Measurements from ENCODE around the gene PPP1R18. TPM values are rescaled to one million over a fixed set of nuclear protein-coding genes. Genes with fewer than 3 reads are reported as not detected.
"Not testable (repeated sequence)": the region's sequence is repeated elsewhere in the genome, so short reads cannot be mapped to it uniquely, and the experiment has no call there.

The PPP1R18 gene
- total RNA-seq, 1 donor from 2014 or later = 22.5 TPM

DNA sequence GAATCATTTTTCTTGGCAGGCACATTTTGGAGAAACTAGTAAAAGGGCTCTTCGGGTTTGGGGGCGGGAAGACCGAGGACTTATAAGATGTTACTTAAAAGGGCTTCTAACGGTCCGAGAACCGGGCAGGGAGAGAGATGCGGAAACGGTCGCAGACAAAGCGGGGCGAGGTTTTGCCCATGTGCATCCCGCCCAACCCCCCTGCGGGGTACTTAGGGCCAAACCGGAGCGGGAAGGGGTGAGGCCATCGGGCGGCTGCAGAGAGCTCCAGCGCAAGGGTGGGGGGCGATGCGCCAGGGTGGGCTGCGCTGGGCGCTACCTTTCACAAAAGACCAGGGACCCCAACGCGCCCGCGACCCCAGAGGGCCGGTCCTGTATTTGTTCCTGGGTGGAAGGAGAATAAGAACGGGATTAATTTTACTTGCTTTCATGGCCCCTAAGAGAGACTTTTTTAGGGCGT, 34.3 kb upstream of the PPP1R18 start:
- Mint-ChIP-seq H3K4me1 (ENCODE audit: low read depth) (peaks cover 50% of the 10 kb centered on the region), H3K36me3 (ENCODE audit: insufficient read depth) (peaks cover 37% of the 10 kb centered on the region), H3K27me3 (no peaks in the 10 kb centered on the region)

GRCh38 chr6:30719791-30720737, 33.6 kb upstream of the PPP1R18 start, which contains the start of gene TUBB:
TUBB (plus strand) TSS chr6:30720352; CDS start chr6:30720507, 155 bp downstream.
- Mint-ChIP-seq H3K4me1 (ENCODE audit: low read depth) (peaks cover 48% of the 10 kb centered on the region), H3K9me3 (ENCODE audit: low read depth) (peaks cover 3% of the 10 kb centered on the region), H3K4me3 (ENCODE audit: low read depth) (peak within 1 kb of the TSS; percentile 99), H3K36me3 (ENCODE audit: insufficient read depth) (peaks cover 34% of the 10 kb centered on the region), H3K27me3 (no peaks in the 10 kb centered on the region), H3K27ac (peak within 1 kb of the TSS; percentile 98)
- peak; percentile 91 for DNase-seq (ENCODE audit: low spot score, unreplicated experiment)
- peak; percentile 29 for TF ChIP-seq CTCF (IDR thresholded peaks at IDR 0.05; ENCODE audit: unreplicated experiment)

More for the DNA sequence above, 34.3 kb upstream of the PPP1R18 start:
- peak; percentile 42 for DNase-seq (ENCODE audit: low spot score, unreplicated experiment)
- Mint-ChIP-seq H3K27ac (peak overlapping the region; percentile 98), H3K4me3 (ENCODE audit: low read depth) (peak overlapping the region; percentile 99), H3K9me3 (ENCODE audit: low read depth) (peaks cover 3% of the 10 kb centered on the region)
- no peak for TF ChIP-seq CTCF (IDR thresholded peaks at IDR 0.05; ENCODE audit: unreplicated experiment)

DNA sequence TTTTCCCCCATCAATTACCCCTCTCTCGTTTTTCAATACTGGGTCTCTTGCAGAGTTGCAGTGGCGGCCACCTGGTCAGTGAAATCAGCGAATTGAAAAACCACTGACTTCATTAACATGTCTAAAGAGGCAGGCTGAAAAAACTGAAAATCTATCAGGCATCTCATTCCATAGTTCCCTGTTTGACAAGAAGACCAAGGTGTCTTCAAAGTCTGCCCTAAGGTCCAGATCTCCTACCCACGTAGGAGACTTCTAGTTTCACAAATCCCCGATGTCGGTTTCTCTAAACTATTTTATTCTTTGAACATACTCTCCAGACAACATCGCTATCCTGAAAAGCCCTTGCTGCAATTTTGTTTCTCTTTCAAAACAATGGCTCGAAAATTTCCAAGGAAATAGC, 32.9 kb upstream of the PPP1R18 start:
- TF ChIP-seq CTCF (IDR thresholded peaks at IDR 0.05; ENCODE audit: unreplicated experiment) = no peak
- H3K4me3 Mint-ChIP-seq (ENCODE audit: low read depth) = peak overlapping the region; percentile 99
- H3K9me3 Mint-ChIP-seq (ENCODE audit: low read depth) = peaks cover 3% of the 10 kb centered on the region
- H3K36me3 Mint-ChIP-seq (ENCODE audit: insufficient read depth) = peaks cover 32% of the 10 kb centered on the region
- no peaks in the 10 kb centered on the region for H3K27me3 Mint-ChIP-seq
- peaks cover 43% of the 10 kb centered on the region for H3K4me1 Mint-ChIP-seq (ENCODE audit: low read depth)
- peak overlapping the region; percentile 98 for H3K27ac Mint-ChIP-seq
- DNase-seq (ENCODE audit: low spot score, unreplicated experiment) = no peak

- Mint-ChIP-seq H3K4me1 (ENCODE audit: low read depth) (peaks cover 32% of the 10 kb centered on the region), H3K36me3 (ENCODE audit: insufficient read depth) (peaks cover 31% of the 10 kb centered on the region)
Observed at GRCh38 chr6:30717845-30718720, 31.6 kb upstream of the PPP1R18 start.

DNA sequence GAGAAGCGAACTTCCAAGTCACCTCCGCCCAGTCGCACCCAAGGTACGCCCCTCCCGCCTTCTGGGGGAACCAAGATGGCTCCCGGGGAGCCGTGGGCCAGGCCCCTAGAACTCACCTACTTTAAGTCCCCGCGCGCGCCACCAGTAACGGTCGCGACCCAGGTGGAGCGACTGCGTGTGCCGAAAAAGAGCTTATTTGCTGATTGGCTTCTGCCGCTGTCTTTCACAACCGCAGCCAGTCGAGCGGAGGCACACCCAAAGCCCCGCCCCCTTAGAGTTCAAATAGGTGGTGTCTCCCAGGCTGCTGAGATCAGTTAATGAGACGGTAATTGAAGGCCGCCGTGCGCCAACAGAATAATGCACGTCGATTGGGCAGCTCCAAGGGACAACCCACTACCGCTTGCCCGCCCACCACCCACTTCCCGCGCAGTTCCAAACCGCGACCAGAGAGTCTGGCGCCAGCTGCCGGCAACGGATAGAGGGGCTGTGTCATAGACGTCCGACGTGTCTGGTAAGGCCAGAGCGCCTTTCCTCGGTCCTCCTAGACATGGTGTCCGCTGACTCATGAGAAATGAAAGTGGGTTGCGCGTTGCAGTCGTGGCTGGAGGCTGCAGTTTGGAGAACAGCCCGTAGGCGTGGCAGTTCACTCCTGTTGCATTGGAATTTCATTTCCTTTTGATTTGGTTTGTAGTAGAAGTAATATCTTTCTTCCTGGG, 30.8 kb upstream of the PPP1R18 start, which contains the start of gene MDC1:
TSS of gene MDC1 (minus strand) at position 153 of the 716 bp plus-strand sequence. CDS start 2,106 bp downstream, outside the sequence.
- peak; percentile 39 for TF ChIP-seq CTCF (IDR thresholded peaks at IDR 0.05; ENCODE audit: unreplicated experiment)
- Mint-ChIP-seq H3K27me3 (no peaks in the 10 kb centered on the region), H3K4me1 (ENCODE audit: low read depth) (peaks cover 26% of the 10 kb centered on the region), H3K27ac (peak within 1 kb of the TSS; percentile 99), H3K9me3 (ENCODE audit: low read depth) (peaks cover 3% of the 10 kb centered on the region), H3K4me3 (ENCODE audit: low read depth) (peak within 1 kb of the TSS; percentile 99), H3K36me3 (ENCODE audit: insufficient read depth) (peaks cover 30% of the 10 kb centered on the region)
- DNase-seq (ENCODE audit: low spot score, unreplicated experiment) = peak; percentile 95

More at GRCh38 chr6:30717845-30718720, 31.6 kb upstream of the PPP1R18 start:
- H3K4me3 Mint-ChIP-seq (ENCODE audit: low read depth) = peak overlapping the region; percentile 99
- H3K9me3 Mint-ChIP-seq (ENCODE audit: low read depth); DNase-seq (ENCODE audit: low spot score, unreplicated experiment); H3K27me3 Mint-ChIP-seq: not testable (repeated sequence)
- H3K27ac Mint-ChIP-seq = peak overlapping the region; percentile 99

Data from progenitor cell of endocrine pancreas (in vitro differentiated cells).